ENCODE measurements around the gene NSUN2. TPM values are rescaled to one million over a fixed set of nuclear protein-coding genes. Genes with fewer than 3 reads are reported as not detected.
"Not testable (repeated sequence)": the region's sequence is repeated elsewhere in the genome, so short reads cannot be mapped to it uniquely, and the experiment has no call there.

The NSUN2 gene
- polyA plus RNA-seq, 5 donors, result 54.0 to 90.0 (median 56.8) TPM

DNA sequence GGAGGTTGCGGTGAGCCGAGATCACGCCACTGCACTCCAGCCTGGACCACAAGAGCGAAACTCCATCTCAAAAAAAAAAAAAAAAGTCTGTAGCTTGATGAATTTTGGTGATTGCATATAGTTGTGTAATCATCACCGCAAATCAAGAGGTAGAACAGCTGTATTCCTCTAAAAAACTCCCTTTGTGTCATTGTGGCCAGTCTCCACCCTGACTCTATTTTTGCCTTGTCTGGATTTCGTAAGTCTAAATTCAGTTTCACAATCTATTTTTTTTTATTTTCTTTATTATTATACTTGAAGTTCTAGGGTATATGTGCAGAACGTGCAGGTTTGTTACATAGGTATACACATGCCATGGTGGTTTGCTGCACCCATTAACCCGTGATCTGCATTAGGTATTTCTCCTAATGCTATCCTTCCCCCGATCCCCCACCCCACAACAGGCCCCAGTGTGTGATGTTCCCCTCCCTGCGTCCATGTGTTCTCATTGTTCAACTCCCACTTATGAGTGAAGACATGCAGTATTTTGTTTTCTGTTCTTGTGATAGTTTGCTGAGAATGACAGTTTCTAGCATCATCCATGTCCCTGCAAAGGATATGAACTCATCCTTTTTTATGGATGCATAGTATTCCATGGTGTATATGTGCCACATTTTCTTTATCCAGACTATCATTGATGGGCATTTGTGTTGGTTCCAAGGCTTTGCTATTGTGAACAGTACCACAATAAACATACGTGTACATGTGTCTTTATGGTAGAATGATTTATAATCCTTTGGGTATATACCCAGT lies 12.9 kb upstream of the NSUN2 start:
- not testable (repeated sequence) for DNase-seq

- DNase-seq, result no peak
These were observed 12.0 kb upstream of the NSUN2 start for GRCh38 chr5:6644794-6645241.

GRCh38 chr5:6642655-6643054 lies 9.8 kb upstream of the NSUN2 start:
- no peak for DNase-seq

DNA sequence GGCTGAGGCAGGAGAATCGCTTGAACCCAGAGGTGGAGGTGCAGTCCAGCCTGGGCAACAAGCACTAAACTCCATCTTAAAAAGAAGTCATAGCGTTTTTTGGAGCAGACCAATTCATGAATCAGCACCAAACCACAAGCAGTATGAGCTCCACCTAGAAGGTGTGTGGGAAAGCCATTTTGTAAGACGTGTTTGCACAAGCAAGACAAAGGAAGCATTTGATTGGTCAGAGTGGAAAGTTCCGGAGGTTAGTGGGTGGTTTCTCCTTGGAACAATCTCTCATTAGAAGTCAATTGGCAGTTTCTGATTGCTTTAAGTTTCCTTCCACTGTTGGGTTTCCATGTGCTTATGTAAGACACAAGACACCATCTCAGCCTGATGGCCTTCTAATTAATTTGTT lies 5.4 kb upstream of the NSUN2 start:
- DNase-seq, result no peak

GRCh38 chr5:6637590-6637989 lies 4.7 kb upstream of the NSUN2 start:
- DNase-seq, result no peak

DNA sequence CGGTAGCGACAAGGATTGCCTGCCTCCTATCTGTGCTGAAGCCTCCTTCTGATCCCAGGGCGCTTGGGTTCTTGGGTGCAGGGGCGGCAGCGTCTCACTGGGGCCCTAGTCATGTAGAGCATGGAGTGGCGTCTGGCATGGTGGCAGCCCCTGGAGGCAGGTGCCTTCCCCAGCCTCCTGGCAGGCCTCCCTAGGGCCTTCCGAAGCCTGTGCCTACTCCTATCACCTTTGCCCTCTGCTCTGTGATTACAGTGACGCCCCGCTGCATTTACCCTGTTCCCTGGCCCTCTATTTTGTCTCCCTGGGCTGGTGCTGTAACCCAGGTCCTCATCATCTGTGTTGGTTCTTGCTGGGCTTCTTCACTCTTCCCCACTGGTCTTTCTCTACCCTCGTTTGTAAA lies 4.2 kb upstream of the NSUN2 start:
- no peak for DNase-seq

- no peak for DNase-seq
These were observed 3.4 kb upstream of the NSUN2 start for GRCh38 chr5:6636293-6636692.

- no peak for DNase-seq
These were observed 2.1 kb upstream of the NSUN2 start for GRCh38 chr5:6634788-6635430.

DNA sequence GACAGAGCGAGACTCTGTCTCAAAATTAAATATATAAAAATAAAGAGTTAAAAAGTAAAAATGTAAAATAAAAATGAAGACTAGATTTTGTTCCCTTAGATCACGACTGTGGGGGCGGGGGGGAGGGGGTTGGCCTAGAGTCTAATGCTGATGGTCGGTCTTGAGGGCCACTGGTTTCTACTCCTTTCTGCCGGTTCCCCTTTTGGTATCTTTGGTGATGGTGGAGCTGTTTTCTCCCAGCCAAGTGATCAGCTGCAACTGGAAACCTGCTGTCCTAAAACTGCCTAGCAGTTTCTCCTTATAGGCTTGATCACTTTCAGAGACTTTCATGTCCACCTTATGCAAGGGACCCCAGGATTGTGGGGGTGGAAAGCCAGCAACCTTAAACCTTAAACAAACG lies 1.5 kb upstream of the NSUN2 start:
- no peak for DNase-seq

DNA sequence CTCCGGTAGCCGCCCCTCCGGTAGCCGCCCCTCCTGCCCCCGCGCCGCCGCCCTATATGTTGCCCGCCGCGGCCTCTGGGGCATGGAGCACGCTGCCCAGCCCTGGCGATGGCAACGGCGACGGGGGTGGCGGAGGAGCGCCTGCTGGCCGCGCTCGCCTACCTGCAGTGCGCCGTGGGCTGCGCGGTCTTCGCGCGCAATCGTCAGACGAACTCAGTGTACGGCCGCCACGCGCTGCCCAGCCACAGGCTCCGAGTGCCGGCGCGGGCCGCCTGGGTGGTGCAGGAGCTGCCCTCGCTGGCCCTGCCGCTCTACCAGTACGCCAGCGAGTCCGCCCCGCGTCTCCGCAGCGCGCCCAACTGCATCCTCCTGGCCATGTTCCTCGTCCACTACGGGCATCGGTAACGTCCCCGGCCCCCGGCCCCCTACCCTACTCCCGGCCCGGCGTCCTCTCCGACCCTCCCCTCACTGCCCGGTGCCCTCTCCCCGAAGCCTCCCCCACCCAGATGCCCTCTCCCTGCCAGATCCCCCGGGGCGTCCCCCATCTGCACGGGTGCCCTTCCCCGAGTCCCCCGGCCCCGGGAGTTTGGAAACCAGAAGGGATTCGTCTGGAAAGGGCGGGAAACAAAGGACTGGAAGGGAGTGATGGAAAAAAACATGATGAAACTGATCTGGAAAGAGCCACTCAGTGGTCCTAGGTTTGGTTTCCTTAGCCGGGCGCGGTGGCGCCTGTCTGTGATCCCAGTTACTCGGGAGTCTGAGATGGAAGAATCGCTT lies 813 bp upstream of the NSUN2 start:
- peak in 1 of 2 donors; percentile 8 for DNase-seq

DNA sequence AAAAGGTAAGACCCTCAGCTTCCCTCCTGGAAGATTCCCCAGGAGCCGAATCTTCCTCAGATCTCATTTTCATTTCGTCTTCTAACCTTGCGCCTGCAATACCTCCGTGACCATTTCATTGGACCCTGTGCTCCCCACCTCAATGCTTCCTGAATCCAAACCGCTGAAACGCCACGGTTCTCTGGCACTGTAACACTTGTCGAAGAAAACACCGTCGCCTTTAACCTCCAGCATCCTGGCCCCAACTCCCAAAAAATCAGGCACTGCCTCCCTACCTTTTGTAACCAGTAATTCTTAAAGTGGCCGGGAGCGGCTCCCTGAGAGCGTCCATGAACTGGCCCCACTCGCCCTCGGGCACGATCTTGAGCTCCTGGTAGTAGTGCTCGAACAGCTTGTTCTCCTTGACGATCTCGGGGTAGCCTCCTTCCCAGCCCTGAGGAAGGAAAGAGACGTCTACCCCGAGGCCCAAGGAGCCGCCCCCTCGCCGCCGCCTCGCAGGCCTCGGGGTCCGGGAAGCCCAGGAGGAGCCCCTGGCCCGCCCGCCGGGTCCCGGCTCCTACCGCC lies 438 bp downstream of the NSUN2 start:
- DNase-seq, result no peak

- DNase-seq, result no peak
These were observed 1.4 kb downstream of the NSUN2 start for GRCh38 chr5:6631441-6631840.

DNA sequence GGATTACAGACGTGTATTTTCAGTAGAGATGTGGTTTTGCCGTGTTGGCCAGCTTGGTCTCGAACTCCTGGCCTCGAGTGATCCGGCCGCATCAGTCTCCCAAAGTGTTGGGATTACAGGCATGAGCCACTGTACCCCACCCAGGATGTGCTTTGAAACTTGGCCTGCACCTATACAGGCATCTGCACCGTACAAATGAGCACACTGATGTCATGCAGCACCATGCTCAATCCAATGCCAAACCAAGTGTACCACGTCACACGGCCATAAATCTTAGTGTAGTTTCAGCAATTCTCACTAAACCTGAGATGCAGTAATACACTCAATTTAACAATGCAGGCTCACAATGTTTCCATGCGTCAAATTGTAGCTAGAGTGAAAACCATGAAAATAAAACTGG lies 6.3 kb downstream of the NSUN2 start:
- no peak for DNase-seq

DNA sequence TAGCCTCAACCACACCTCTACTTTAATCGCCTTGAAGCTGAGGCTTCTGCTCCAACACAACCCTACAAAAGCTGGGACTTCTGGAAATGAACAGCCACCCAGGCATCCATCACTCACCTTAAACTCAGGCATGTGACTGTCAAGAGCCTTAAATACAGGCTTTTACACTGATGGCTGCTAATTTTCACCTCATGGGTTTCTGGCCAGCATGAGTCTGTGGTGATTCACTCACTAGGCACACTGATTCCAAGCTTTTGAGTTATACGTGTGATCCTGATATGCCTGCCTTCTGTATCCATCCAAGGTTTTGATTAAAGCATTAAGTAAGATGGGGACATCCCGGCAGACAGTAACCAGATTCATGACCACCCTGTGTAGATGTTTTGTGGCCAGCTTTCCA lies 8.9 kb downstream of the NSUN2 start:
- no peak for DNase-seq

DNA sequence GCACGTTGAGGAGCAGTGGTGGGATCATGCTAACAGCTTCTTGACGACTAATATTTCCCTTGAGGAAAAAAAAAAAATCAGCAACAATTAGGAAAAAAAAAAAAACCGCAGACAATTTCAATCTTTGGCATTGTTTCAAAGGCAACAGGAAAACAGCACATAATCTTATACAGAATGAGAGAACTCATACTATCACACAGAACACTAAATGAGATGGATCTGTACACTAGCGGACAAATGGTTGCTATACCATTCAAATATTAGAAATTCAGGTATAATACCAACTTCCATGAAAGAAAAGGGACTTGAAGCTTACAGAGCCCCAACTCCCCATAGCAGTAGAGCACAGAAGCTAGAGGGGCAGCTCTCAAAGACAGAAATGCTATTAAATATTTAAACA lies 9.6 kb downstream of the NSUN2 start:
- DNase-seq, result no peak

DNA sequence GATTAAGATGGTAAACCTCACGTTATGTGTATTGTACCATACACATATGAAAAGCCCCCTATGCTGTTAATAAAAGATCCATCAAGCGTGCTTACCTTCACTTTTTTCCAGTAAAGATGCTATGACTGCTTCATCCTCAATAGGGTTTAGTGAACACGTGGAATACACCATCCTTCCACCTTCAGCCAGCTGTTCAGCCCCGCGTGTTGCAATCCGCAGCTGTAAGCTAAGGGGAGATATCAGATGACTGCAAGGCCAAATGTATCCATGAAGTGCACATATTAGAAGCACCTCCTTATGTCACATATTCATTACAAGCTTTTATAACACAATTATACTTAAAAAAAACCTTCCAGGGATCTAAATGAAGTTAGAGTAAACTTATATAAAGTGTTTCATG lies 16.2 kb downstream of the NSUN2 start:
- no peak for DNase-seq

DNA sequence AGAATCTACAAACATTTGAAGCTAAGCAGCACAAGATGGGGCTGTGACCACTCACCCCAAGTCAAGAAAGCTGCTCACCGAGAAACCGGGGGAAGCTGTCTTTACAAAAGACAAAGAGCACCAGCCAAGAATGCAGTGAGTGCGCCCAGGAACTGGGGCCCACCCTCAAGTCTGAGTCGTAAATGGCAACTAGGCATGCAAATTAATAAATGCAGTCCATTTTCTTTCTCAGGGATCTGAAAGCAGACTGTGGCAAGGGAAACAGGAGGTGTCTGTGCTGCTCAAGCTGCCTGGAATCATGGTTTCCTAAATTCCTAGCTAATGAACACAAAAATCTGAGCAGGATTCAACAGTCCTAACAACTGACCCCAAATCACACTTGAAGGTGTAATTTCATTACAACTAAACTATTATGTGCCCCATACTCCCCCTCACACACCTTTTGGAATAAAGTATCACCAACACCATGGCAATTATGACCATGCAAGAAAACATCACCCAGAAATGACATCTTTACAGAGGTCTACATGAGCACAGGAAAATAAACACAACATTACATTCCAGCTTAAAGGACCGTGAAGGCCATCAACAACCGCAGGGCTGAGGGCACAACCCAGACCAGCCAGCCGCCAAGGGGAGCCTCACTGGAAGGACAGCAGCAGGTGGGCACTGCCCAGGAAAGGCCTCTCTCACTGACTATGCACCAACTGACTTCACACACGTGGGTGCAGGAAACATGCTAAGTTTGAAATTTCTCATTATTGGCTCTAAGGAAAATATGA lies 17.6 kb downstream of the NSUN2 start:
- no peak for DNase-seq

DNA sequence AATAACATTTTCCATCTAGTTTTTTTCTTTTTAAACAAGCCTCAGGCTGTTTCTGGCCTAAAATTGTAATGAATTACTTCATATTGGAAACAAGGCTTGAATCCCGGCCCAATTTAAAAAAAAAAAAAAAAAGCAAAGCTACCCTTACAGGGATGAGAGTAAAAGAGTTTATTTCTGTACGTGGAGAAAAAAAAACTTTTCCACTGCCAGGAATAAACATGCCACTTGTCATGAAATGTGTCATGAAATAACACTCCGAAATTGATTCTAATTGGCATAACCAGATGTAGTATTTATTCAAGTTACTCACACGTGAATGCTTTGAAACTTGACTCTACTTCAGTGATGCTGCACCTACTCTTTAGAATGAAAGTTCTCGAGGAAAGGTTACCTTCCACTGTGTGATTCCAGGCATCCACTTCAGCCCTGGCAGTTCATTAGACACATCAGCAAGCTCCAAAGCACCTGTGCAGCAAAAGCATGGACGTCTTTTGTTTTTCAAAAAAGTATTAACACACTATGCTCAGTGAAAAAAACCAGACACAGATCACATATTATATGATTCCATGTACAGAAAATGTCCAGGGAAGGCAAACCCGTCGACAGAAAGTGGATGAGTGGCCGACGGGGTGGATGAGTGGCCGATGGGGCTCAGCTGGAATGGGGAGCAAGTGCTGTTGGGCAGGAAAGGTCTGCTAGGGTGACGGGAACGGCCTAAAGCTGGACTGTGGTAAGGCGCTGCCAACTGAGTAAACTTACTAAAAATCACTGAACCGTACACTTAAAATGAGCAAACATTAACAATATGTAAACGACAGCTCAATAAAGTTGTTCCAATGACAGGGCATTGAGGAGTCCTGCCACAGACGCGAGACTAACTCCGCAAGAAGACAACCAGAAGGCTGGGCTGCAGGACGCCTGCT lies 21.2 kb downstream of the NSUN2 start:
- no peak for DNase-seq

DNA sequence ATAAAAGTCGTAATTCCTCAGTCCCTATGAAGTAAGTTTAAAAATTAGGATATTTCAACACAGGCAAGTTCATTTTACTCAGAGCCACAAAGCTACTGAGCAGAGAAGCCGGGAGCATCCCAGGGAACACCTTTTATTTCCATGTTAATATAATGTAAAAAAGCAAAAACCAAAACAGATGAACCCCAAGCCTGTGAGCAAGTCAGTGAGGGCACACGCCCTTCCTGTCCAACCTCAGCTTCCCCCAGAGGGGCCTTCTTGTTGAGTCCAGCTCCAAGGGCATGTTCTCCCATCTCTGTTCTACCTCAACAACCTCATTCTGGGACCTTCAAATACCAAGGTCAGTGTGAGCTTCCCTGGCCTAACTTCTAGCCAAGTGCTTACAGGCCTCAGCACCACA lies 24.8 kb downstream of the NSUN2 start:
- no peak for DNase-seq

- no peak for DNase-seq
These were observed 25.3 kb downstream of the NSUN2 start for GRCh38 chr5:6607559-6607936.

All from right lung (tissue), 5 donors.